ENCODE results near the gene RSF1. TPM values are rescaled to one million over a fixed set of nuclear protein-coding genes. Genes with fewer than 3 reads are reported as not detected.

RSF1 gene
- total RNA-seq, 1 experiment from 2014 or later, result 43.1 TPM

- H3K9ac ChIP-seq (ENCODE audit: low read length), result no peak overlapping the region
- no peak overlapping the region for H3K4me3 ChIP-seq (replicated peaks in 1 of 2; ENCODE audit: low read depth in 1 of 2, low read length in 2 of 2)
- peaks cover 22% of the 10 kb centered on the region for H3K79me2 ChIP-seq (ENCODE audit: insufficient read depth, low read length)
- H3K4me1 ChIP-seq (ENCODE audit: control insufficient read depth in 1 of 2, insufficient read depth in 2 of 2, low read length in 2 of 2), result no peaks in the 10 kb centered on the region
- H3K36me3 ChIP-seq (ENCODE audit: control insufficient read depth in 1 of 2, insufficient read depth in 2 of 2, low read length in 2 of 2), result no peaks in the 10 kb centered on the region
- BruUV-seq (replicated peaks), result no TSS peak
- ChIA-PET POLR2A (no interaction called here), RAD21 (ENCODE audit: low non-redundant PET in 1 of 2, low total read pairs in 2 of 2, uncharacterized antibody in 2 of 2, unreplicated experiment in 2 of 2) (no interaction called here), CTCF (no interaction called here)
- TF ChIP-seq TCF7L2 (IDR thresholded peaks at IDR 0.05; ENCODE audit: borderline replicate concordance, extremely low read depth, insufficient read depth, insufficient read length), result no peak
- TF ChIP-seq SIN3A (IDR thresholded peaks at IDR 0.05; ENCODE audit: low read depth), result no peak
- TF ChIP-seq, protein P1, sequence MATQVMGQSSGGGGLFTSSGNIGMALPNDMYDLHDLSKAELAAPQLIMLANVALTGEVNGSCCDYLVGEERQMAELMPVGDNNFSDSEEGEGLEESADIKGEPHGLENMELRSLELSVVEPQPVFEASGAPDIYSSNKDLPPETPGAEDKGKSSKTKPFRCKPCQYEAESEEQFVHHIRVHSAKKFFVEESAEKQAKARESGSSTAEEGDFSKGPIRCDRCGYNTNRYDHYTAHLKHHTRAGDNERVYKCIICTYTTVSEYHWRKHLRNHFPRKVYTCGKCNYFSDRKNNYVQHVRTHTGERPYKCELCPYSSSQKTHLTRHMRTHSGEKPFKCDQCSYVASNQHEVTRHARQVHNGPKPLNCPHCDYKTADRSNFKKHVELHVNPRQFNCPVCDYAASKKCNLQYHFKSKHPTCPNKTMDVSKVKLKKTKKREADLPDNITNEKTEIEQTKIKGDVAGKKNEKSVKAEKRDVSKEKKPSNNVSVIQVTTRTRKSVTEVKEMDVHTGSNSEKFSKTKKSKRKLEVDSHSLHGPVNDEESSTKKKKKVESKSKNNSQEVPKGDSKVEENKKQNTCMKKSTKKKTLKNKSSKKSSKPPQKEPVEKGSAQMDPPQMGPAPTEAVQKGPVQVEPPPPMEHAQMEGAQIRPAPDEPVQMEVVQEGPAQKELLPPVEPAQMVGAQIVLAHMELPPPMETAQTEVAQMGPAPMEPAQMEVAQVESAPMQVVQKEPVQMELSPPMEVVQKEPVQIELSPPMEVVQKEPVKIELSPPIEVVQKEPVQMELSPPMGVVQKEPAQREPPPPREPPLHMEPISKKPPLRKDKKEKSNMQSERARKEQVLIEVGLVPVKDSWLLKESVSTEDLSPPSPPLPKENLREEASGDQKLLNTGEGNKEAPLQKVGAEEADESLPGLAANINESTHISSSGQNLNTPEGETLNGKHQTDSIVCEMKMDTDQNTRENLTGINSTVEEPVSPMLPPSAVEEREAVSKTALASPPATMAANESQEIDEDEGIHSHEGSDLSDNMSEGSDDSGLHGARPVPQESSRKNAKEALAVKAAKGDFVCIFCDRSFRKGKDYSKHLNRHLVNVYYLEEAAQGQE (IDR thresholded peaks at IDR 0.05; ENCODE audit: low read depth), result no peak
- TF ChIP-seq, protein P2, sequence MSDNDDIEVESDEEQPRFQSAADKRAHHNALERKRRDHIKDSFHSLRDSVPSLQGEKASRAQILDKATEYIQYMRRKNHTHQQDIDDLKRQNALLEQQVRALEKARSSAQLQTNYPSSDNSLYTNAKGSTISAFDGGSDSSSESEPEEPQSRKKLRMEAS (IDR thresholded peaks at IDR 0.05), result no peak
- ATAC-seq (no peak), DNase-seq (ENCODE audit: low read depth, low spot score) (no peak)
- intact Hi-C loops (cut with micrococcal nuclease), result no loop called here
- no peak overlapping the region for H2AFZ ChIP-seq (ENCODE audit: low read depth, low read length, poor library complexity, severe bottlenecking)
- H3K27ac ChIP-seq (ENCODE audit: low read depth, low read length), result no peak overlapping the region
- H3K9me2 ChIP-seq (ENCODE audit: insufficient read depth), result no peaks in the 10 kb centered on the region
- H3K27me3 ChIP-seq (ENCODE audit: insufficient read depth, low read length), result no peaks in the 10 kb centered on the region
- no peaks in the 10 kb centered on the region for H4K20me1 ChIP-seq (ENCODE audit: insufficient read depth)
- H3K9me3 ChIP-seq (ENCODE audit: control insufficient read depth in 1 of 2, insufficient read depth in 1 of 2, low read depth in 1 of 2, low read length in 2 of 2), result no peaks in the 10 kb centered on the region
- no peak overlapping the region for H3K4me2 ChIP-seq (ENCODE audit: low read length)
These were observed 69.9 kb downstream of the RSF1 start for GRCh38 chr11:77750394-77751156.

- no peak overlapping the region for H3K9ac ChIP-seq (ENCODE audit: low read length)
- no peak overlapping the region for H3K4me2 ChIP-seq (ENCODE audit: low read length)
- H3K9me3 ChIP-seq (ENCODE audit: control insufficient read depth in 1 of 2, insufficient read depth in 1 of 2, low read depth in 1 of 2, low read length in 2 of 2), result no peaks in the 10 kb centered on the region
- peaks cover 22% of the 10 kb centered on the region for H3K79me2 ChIP-seq (ENCODE audit: insufficient read depth, low read length)
- H3K4me3 ChIP-seq (replicated peaks in 1 of 2; ENCODE audit: low read depth in 1 of 2, low read length in 2 of 2), result no peak overlapping the region
- ChIA-PET RAD21 (ENCODE audit: low non-redundant PET in 1 of 2, low total read pairs in 2 of 2, uncharacterized antibody in 2 of 2, unreplicated experiment in 2 of 2) (no interaction called here), POLR2A (no interaction called here), CTCF (no interaction called here)
- no peaks in the 10 kb centered on the region for H3K4me1 ChIP-seq (ENCODE audit: control insufficient read depth in 1 of 2, insufficient read depth in 2 of 2, low read length in 2 of 2)
- no TSS peak for BruUV-seq (replicated peaks)
- H3K27ac ChIP-seq (ENCODE audit: low read depth, low read length), result no peak overlapping the region
- ATAC-seq (no peak), DNase-seq (ENCODE audit: low read depth, low spot score) (no peak)
- no peak overlapping the region for H2AFZ ChIP-seq (ENCODE audit: low read depth, low read length, poor library complexity, severe bottlenecking)
- H4K20me1 ChIP-seq (ENCODE audit: insufficient read depth), result no peaks in the 10 kb centered on the region
- no peaks in the 10 kb centered on the region for H3K9me2 ChIP-seq (ENCODE audit: insufficient read depth)
- H3K27me3 ChIP-seq (ENCODE audit: insufficient read depth, low read length), result no peaks in the 10 kb centered on the region
- intact Hi-C loops (cut with micrococcal nuclease), result no loop called here
- no peaks in the 10 kb centered on the region for H3K36me3 ChIP-seq (ENCODE audit: control insufficient read depth in 1 of 2, insufficient read depth in 2 of 2, low read length in 2 of 2)
- TF ChIP-seq POLR2A (IDR thresholded peaks at IDR 0.05; ENCODE audit: borderline replicate concordance, extremely low read depth, insufficient read depth, insufficient read length), result no peak
- TF ChIP-seq EZH2 (IDR thresholded peaks at IDR 0.05), result no peak
- no peak for TF ChIP-seq SP1 (IDR thresholded peaks at IDR 0.05; ENCODE audit: low read depth)
- TF ChIP-seq, protein P1 (IDR thresholded peaks at IDR 0.05; ENCODE audit: low read depth), result no peak
- no peak for TF ChIP-seq TCF7L2 (IDR thresholded peaks at IDR 0.05; ENCODE audit: borderline replicate concordance, extremely low read depth, insufficient read depth, insufficient read length)
- TF ChIP-seq ATF3 (IDR thresholded peaks at IDR 0.05), result no peak
- TF ChIP-seq RAD21 (IDR thresholded peaks at IDR 0.05; ENCODE audit: low read depth), result no peak
- no peak for TF ChIP-seq CBX3 (IDR thresholded peaks at IDR 0.05; ENCODE audit: low read depth)
- TF ChIP-seq EZH2phosphoT487 (IDR thresholded peaks at IDR 0.05; ENCODE audit: borderline replicate concordance), result no peak
- no peak for TF ChIP-seq SRF (IDR thresholded peaks at IDR 0.05; ENCODE audit: low read depth)
These were observed 71.3 kb downstream of the RSF1 start for GRCh38 chr11:77749232-77749631.

Data from HCT116 (cell line).